Measurements from ENCODE around the gene THSD4. TPM values are rescaled to one million over a fixed set of nuclear protein-coding genes. Genes with fewer than 3 reads are reported as not detected.
A peak's percentile ranks its signal among the peaks of the same experiment; 100 is the strongest.

Gene THSD4
- total and polyA plus RNA-seq, 2 of the 8 experiments (the other 6 are each of a cell fraction or from before 2014, with no cell fraction given), result 2.5 to 6.2 TPM

GRCh38 chr15:71338827-71339542 lies 223.7 kb downstream of the THSD4 start:
- Histone ChIP-seq H3K23ac (ENCODE audit: insufficient read length) (no peak overlapping the region), H2AFZ (ENCODE audit: low read length) (no peak overlapping the region), H3K79me1 (ENCODE audit: low read depth, low read length) (no peaks in the 10 kb centered on the region), H4K20me1 (replicated peaks in 1 of 2; ENCODE audit: control insufficient read depth in 1 of 2, insufficient read depth in 2 of 2, low read length in 2 of 2) (no peaks in the 10 kb centered on the region), H2BK5ac (ENCODE audit: low read depth, low read length) (no peak overlapping the region), H3K18ac (ENCODE audit: extremely low read depth, low read length) (no peak overlapping the region), H3K36me3 (ENCODE audit: control insufficient read depth in 2 of 4, insufficient read depth in 4 of 4, low read length in 3 of 4) (no peaks in the 10 kb centered on the region), H2BK20ac (ENCODE audit: low read length) (peak overlapping the region; percentile 1; the same call in 1 of the 2 replicates), H4K5ac (ENCODE audit: insufficient read length, low read depth, low read length) (no peak overlapping the region), H2BK12ac (ENCODE audit: low read depth, low read length) (peak overlapping the region; percentile 60; the same call in 1 of the 2 replicates), H3K9me3 (ENCODE audit: insufficient read depth in 2 of 2, low read depth in 1 of 2, low read length in 1 of 2) (no peaks in the 10 kb centered on the region), H2AK5ac (ENCODE audit: low read depth, low read length) (no peak overlapping the region), H3K14ac (ENCODE audit: insufficient read length) (no peak overlapping the region), H4K8ac (ENCODE audit: extremely low read depth, insufficient read depth, low read length) (no peak overlapping the region), H3K27ac (ENCODE audit: low read depth, low read length) (no peak overlapping the region), H2BK120ac (replicated peaks; ENCODE audit: low read depth, low read length) (no peak overlapping the region), H4K91ac (replicated peaks; ENCODE audit: insufficient read length, low read length) (no peak overlapping the region), H3K4me2 (ENCODE audit: insufficient read depth in 1 of 2, low read depth in 2 of 2, low read length in 2 of 2) (no peak overlapping the region), H3K27me3 (replicated peaks in 1 of 4; ENCODE audit: control insufficient read depth in 3 of 4, extremely low read depth in 1 of 4, insufficient read depth in 3 of 4, low read length in 3 of 4) (no peaks in the 10 kb centered on the region), H3K4me1 (replicated peaks in 1 of 4; ENCODE audit: control insufficient read depth in 3 of 4, insufficient read depth in 4 of 4, low read length in 3 of 4) (peaks cover 6 to 12% (median 10%) of the 10 kb centered on the region in 4 experiments), H3K56ac (replicated peaks; ENCODE audit: insufficient read length, low read depth, low read length) (no peak overlapping the region), H2BK15ac (ENCODE audit: low read length) (no peak overlapping the region), H3K79me2 (ENCODE audit: control insufficient read depth in 1 of 2, insufficient read depth in 2 of 2, low read length in 2 of 2) (no peaks in the 10 kb centered on the region), H3K4ac (replicated peaks; ENCODE audit: insufficient read length, low read depth, low read length) (no peak overlapping the region), H3K4me3 (ENCODE audit: extremely low read depth in 1 of 4, insufficient read depth in 2 of 4, low read depth in 3 of 4, low read length in 4 of 4) (no peak overlapping the region), H3K9ac (replicated peaks in 1 of 4; ENCODE audit: extremely low read depth in 1 of 4, low read depth in 3 of 4, low read length in 3 of 4) (no peak overlapping the region), H3K23me2 (ENCODE audit: low read depth, low read length) (no peaks in the 10 kb centered on the region)
- no peak for FAIRE-seq
- DNase-seq (ENCODE audit: low read depth in 1 of 2, low spot score in 2 of 2), result no peak
- ChIA-PET POLR2A (ENCODE audit: partially characterized antibody) (no interaction called here), CTCF (ENCODE audit: partially characterized antibody) (interaction anchor here (0.7 to 0.8 kb wide), 3 partner anchors 105 to 140 kb away, joined by 3 read pairs; no protein-coding TSS in a partner anchor)
- 95% methylated on average over 7 of the region's 7 CpGs; no CpG with 5 or more reads in 1 of the 2 experiments for WGBS, 2 experiments (ENCODE audit: extremely low coverage in 1 of 2, insufficient coverage in 1 of 2, insufficient read length in 1 of 2, insufficient replicate concordance in 2 of 2, low coverage in 1 of 2, low lambda C conversion rate in 2 of 2, missing lambda C conversion rate in 1 of 2)
- TF ChIP-seq FOSL1 (IDR thresholded peaks at IDR 0.05; ENCODE audit: insufficient read depth, low read depth, low read length) (no peak), RFX5 (IDR thresholded peaks at IDR 0.05; ENCODE audit: borderline replicate concordance, low read depth, low read length) (no peak), KDM5A (IDR thresholded peaks at IDR 0.05; ENCODE audit: low read length) (no peak), CBX8 (IDR thresholded peaks at IDR 0.05; ENCODE audit: borderline replicate concordance, low read depth, low read length) (no peak), POLR2AphosphoS5 (IDR thresholded peaks at IDR 0.05; ENCODE audit: low read depth, low read length) (no peak), CHD2 (IDR thresholded peaks at IDR 0.05; ENCODE audit: low read length) (no peak), SP4 (IDR thresholded peaks at IDR 0.05; ENCODE audit: low read length) (no peak), CHD1 (IDR thresholded peaks at IDR 0.05; ENCODE audit: low read depth, low read length) (no peak), CBX5 (IDR thresholded peaks at IDR 0.05; ENCODE audit: low read depth, low read length) (no peak), E2F6 (IDR thresholded peaks at IDR 0.05) (no peak), BCL11A (IDR thresholded peaks at IDR 0.05; ENCODE audit: low read depth in 2 of 2, low read length in 2 of 2) (no peak), SAP30 (IDR thresholded peaks at IDR 0.05; ENCODE audit: insufficient read depth, insufficient replicate concordance, low read length) (no peak)

All from H1 (cell line).